Measurements from ENCODE around the gene ZBTB32. TPM values are rescaled to one million over a fixed set of nuclear protein-coding genes. Genes with fewer than 3 reads are reported as not detected.

The ZBTB32 gene
- total RNA-seq, 1 donor from 2014 or later, result not detected

GRCh38 chr19:35736913-35737886 is 32.8 kb downstream of the ZBTB32 start:
- DNase-seq (ENCODE audit: low read depth in 2 of 2), result no peak

- no peak for DNase-seq (ENCODE audit: low read depth in 2 of 2)
These were observed 33.9 kb downstream of the ZBTB32 start for GRCh38 chr19:35738021-35738886.

GRCh38 chr19:35738887-35739229 is 34.5 kb downstream of the ZBTB32 start:
- DNase-seq (ENCODE audit: low read depth in 2 of 2), result no peak

- DNase-seq (ENCODE audit: low read depth in 2 of 2), result no peak
These were observed 35.1 kb downstream of the ZBTB32 start for GRCh38 chr19:35739275-35740107.

GRCh38 chr19:35740108-35740422 is 35.7 kb downstream of the ZBTB32 start:
- no peak for DNase-seq (ENCODE audit: low read depth in 2 of 2)

- DNase-seq (ENCODE audit: low read depth in 2 of 2), result peak; percentile 95 to 97
These were observed 36.3 kb downstream of the ZBTB32 start for GRCh38 chr19:35740423-35741202.

GRCh38 chr19:35741203-35741515 is 36.8 kb downstream of the ZBTB32 start:
- no peak for DNase-seq (ENCODE audit: low read depth in 2 of 2)

- DNase-seq (ENCODE audit: low read depth in 2 of 2), result no peak
These were observed 37.9 kb downstream of the ZBTB32 start, which contains the start of gene IGFLR1 for GRCh38 chr19:35742121-35742724. Gene IGFLR1 (minus strand): TSS chr19:35742452. CDS start chr19:35741180, 1,272 bp downstream.

- DNase-seq (ENCODE audit: low read depth in 2 of 2), result no peak
These were observed 39.5 kb downstream of the ZBTB32 start for GRCh38 chr19:35743640-35744429.

GRCh38 chr19:35744430-35745327 is 40.3 kb downstream of the ZBTB32 start:
- DNase-seq (ENCODE audit: low read depth in 2 of 2), result peak; percentile 97 to 98

- DNase-seq (ENCODE audit: low read depth in 2 of 2), result peak; percentile 100
These were observed 41.1 kb downstream of the ZBTB32 start, which contains the start of the genes PSENEN and U2AF1L4 for GRCh38 chr19:35745328-35746086. Gene PSENEN (plus strand): TSS chr19:35745651. CDS start chr19:35745931, 280 bp downstream. Gene U2AF1L4 (minus strand): TSS chr19:35745418. CDS start chr19:35745391, 27 bp downstream.

GRCh38 chr19:35746087-35746462 is 41.7 kb downstream of the ZBTB32 start:
- DNase-seq (ENCODE audit: low read depth in 2 of 2), result no peak

GRCh38 chr19:35746531-35746930 is 42.2 kb downstream of the ZBTB32 start:
- DNase-seq (ENCODE audit: low read depth in 2 of 2), result no peak

- DNase-seq (ENCODE audit: low read depth in 2 of 2), result peak; percentile 99 to 100
These were observed 44.0 kb downstream of the ZBTB32 start, which contains the start of gene LIN37 for GRCh38 chr19:35748106-35749020. Gene LIN37 (plus strand): TSS chr19:35748576. CDS start chr19:35748725, 149 bp downstream.

- no peak for DNase-seq (ENCODE audit: low read depth in 2 of 2)
These were observed 45.8 kb downstream of the ZBTB32 start for GRCh38 chr19:35750167-35750566.

All from lung microvascular endothelial cell (primary cell).